T follicular helper cell (primary cell): ENCODE measurements around the gene PLSCR4.
"Not testable (repeated sequence)": the region's sequence is repeated elsewhere in the genome, so short reads cannot be mapped to it uniquely, and the experiment has no call there.

ENCODE experiments used
- DNase-seq: peaks from one replicate; pipeline ENCODE4 v3.0.0-alpha.2; 2020; ENCODE audit warnings: low read depth
- total RNA-seq, 2 experiments: gene quantifications; one replicate each; lab custom pipeline; 2026; lab: John Stamatoyannopoulos, UW

PLSCR4 gene, protein sequence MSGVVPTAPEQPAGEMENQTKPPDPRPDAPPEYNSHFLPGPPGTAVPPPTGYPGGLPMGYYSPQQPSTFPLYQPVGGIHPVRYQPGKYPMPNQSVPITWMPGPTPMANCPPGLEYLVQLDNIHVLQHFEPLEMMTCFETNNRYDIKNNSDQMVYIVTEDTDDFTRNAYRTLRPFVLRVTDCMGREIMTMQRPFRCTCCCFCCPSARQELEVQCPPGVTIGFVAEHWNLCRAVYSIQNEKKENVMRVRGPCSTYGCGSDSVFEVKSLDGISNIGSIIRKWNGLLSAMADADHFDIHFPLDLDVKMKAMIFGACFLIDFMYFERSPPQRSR
- total RNA-seq, result 0 reads per million in 2 experiments

DNA sequence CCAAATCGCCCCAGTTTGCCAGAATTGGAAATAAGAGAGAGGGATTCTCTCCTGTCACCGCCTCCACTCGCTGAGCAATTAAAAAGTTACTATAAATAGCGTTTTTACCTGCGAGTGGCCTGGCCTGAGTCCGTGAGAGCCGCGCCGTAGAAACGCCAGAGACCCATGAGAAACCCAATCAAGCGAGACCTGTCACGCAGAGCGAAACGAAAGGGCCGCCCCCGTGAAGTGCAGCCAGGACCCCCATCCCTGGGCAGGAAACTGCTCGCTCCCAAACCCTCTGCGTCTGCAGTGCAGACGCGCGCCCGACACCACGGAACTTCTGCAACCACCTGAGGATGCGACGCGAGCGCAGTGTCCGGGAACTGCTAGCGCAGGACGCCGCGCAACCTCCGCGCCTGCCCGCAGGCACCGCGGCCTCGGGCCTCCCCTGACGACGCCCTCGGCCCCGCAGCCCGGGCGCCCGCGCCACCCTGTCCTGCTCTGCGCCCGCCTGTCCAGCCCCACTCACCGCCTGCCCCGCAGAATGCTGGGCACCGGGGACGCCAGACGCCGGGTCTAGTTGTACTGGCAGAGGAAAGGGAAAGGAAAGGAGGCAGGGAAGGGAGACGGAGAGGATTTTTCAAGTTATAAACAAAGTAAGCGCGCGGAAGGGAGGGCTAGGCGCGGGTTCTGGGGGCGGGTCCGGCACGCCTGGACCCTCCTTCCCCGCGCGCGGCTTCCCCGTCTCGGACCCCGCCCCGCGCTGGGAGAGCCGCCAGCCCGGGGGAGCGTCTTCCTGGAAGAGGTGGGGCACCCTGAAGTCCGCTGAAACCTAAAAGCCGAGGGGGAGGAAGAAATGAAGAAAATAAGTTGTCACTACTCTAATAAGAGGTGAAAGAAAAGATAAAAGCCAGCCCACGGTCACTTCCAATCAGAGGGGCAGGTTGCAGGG lies at the start of gene PLSCR4:
Gene PLSCR4 (minus strand): TSS at position 657 of the 934 bp plus-strand sequence. CDS start 29,034 bp downstream, outside the sequence.
- no peak for DNase-seq

DNA sequence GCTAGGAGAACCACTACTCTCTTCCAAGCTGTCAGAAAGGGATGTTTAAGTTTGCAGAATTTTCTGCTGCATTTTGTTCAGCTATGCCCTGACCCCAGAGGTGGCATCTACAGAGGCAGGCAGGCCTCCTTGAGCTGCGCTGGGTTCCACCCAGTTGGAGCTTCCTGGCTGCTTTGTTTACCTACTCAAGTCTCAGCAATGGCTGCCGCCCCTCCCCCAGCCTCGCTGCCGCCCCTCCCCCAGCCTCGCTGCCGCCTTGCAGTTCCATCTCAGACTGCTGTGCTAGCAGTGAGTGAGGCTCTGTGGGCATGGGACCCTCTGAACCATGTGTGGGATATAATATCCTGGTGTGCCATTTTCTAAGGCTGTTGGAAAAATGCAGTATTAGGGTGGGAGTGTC lies 42.5 kb upstream of the PLSCR4 start:
- not testable (repeated sequence) for DNase-seq

DNA sequence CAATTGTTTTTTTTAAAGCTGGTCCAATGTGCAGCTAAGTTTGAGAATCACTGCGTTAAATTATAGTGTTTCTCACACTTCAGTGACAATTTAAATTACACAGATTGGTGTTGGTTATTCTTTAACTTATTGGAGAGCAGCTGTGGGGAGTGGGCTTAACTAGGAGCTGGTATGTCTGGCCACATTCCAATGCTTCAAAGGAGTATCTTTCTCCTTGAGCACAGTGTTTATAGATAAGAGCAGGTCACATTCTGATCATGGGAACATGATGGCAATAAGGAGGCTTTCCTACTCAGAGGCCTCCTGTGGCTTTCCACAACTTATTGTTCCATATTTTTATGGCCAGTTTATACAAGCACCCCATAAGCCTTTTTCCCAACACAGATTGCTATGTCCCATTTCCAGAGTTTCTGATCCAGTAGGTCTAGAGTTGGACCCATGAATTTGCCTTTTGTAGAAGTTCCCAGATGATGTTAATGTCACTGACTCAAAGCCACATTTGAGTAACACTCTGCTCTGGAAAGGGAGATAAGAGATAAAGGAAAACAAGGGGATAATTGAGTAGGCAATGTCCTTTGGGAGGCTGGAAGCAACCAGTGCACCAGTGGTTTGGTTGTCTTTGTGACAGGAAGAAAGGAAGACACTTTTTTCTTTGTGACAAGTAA lies 33.0 kb upstream of the PLSCR4 start:
- no peak for DNase-seq

DNA sequence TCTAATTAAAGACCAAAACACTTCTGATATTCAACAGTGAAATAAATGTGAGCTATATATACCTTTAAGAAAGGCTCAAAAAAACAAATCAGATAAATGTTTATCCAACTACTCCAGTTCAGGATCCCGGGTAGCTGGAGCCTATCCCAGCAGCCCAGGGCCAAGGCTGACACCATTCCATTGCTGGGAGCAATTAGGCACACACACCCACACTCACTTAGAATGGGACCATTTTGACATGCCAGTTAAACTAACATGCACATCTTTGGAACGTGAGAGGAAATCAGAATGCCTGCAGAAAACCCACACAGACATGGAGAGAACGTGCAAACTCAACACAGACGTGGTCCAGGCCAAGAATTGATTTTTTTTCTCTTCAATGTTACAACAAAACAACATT lies 30.0 kb upstream of the PLSCR4 start:
- DNase-seq, result no peak

DNA sequence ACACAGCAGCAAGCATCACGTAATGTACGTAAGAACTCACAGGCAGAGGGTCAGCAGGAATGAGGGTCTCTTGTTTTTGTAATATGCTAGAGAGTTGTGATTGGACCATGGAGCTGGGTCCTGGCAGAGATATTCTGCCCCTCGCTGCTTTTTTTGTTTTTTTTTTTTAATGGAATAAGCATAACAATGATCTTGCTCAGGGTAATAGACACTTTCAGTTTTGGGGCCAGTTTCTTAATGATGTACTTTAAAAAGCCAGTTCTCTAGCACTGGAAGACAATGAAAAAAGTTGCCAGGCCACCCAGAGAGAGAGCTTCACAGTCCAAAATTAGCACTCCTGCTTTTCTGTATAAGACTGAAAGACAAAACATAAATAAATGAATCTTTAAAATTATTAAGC lies 29.0 kb upstream of the PLSCR4 start:
- no peak for DNase-seq

DNA sequence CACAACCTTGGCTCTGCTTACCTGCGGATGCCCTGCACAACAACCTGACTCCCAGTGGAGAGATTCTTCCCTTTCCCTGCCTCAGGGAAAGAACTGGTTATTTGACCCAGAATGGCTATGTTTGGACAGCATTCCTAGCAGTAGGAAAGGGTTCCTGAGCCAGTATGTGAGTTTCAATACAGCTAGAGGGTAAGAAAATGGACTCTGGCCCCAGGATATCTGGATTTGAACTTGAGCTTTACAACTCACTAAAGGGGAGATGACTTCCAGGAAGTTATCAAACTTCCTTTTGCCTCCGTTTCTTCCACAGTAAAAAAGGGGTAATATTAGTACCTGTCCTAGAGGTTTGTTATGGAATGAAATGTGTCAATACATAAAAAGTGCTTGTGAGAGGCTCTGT lies 28.1 kb upstream of the PLSCR4 start:
- DNase-seq, result no peak

DNA sequence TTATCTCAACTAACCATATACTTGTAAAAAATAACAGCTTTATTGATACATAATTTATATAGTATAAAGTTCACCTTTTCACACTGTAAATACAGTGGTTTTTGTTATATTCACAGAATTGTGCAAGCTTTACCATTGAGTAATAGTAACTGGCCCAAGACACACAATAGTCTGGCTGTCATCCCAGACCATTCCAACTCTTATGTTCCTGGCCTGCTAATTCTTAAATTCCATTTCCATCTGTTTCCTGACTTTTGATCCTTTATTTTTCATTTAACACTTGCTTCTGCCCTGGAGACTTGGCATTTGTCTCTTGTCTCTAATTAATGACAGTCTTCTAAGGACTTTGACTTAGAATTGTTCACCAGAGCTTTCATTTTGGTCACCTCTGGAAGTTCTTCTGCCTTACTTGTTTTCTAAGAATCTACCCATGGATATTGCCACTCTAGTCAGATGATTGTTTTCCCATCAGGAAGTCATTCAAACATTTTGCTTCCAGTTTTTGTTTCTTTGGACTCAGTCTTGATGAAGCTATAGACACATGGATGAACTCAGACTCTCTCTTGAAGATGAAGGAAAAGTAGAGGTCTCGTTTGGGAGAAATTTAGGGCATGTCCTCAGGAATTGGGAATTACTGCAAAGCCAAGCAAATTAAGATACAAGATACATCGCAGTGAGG lies 27.2 kb upstream of the PLSCR4 start:
- DNase-seq, result no peak

DNA sequence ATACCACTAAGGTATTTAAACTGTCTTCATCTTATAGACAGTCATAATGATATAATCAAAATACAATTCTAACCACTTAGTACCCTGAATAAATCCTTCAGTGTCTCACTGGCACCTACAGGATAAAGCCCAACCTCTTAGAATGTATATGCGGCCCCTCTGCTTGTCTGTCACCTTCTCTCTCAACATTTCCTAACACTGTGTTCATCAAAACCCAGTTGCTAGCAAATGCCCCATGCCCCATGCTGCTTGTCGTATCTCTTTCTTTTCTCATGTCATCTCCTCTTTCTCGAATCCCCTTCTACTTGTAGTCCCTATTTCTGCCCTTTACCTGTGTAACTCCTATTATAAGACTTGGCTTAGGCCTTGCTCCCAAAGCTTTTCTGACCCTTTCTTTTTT lies 24.6 kb upstream of the PLSCR4 start:
- DNase-seq, result no peak

DNA sequence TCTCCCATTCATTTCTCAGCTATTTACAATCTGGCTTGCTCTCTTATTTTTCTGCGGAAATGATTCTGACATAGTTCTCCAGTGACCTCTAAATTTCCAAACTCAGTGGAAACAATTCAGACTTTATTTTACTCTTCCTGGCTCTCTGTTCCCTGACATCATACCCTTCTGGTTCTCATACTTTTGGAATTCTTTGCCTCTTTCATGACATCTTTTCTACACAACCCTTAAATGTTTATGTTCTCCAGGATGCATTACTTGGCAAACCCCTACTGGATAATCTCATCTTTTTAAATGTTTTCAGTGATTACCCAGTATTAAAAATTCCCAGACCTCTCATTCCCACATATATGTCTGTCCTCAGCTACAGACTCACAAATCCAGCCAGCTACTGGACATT lies 23.9 kb upstream of the PLSCR4 start:
- no peak for DNase-seq

DNA sequence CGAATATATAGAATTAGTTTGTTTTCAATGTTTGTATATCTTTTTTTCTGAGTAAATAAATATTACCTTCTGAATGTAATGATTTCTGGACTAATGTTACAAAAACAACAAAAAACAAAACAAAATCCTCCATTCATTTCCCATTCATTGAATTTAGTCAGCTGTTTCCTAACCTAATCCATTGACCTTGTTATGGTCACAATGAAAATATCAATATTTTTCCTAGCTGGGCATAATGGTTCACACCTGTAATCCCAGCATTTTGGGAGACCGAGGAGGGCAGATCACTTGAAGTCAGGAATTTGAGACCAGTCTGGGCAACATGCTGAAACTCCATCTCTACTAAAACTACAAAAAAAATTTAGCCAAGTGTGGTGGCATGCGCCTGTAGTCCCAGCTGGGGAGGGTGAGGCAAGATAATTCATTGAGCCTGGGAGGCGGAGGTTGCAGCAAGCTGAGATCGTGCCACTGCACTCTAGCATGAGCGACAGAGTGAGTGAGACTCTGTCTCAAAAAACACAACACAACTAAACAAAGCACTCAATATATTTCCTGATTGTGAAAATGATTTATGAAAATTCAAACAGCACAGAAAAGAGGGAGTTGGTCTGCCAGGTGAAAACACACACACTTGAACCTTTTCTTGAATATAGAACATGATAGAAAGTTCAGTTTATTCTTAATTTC lies 23.0 kb upstream of the PLSCR4 start:
- no peak for DNase-seq

DNA sequence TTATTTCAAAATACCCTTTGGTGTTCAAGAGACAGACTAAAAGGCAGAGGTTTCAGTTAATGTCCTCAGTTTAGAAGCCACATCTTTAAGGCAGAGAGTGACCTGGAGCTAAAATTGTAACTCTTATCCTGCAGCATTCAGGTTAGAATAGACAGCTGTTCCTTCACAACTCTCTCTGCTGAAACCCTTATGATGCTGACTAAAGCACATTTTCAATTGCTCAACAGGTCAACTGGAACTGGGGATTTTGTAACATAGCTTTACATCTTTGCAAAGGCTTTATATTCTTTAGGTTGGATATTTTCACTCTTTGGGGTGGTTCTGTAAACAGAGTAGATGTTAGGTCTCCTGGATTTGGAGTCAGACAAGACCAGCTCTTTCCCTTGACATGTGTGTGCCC lies 20.3 kb upstream of the PLSCR4 start:
- no peak for DNase-seq

DNA sequence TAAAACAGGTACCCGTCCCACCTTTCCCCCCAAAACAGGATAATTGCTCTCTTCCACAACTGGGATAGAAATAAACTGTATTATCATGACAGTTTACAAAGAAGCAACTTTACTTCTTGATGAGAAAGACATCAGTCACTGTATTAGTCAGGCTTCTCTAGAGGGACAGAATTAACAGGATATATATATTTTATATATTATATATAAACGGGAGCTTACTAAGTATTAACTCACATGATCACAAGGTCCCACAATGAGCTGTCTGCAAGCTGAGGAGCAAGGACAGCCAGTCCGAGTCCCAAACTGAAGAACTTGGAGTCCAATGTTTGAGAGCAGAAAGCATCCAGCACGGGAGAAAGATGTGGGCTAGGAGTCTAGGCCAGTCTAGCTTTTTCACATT lies 18.4 kb upstream of the PLSCR4 start:
- no peak for DNase-seq

DNA sequence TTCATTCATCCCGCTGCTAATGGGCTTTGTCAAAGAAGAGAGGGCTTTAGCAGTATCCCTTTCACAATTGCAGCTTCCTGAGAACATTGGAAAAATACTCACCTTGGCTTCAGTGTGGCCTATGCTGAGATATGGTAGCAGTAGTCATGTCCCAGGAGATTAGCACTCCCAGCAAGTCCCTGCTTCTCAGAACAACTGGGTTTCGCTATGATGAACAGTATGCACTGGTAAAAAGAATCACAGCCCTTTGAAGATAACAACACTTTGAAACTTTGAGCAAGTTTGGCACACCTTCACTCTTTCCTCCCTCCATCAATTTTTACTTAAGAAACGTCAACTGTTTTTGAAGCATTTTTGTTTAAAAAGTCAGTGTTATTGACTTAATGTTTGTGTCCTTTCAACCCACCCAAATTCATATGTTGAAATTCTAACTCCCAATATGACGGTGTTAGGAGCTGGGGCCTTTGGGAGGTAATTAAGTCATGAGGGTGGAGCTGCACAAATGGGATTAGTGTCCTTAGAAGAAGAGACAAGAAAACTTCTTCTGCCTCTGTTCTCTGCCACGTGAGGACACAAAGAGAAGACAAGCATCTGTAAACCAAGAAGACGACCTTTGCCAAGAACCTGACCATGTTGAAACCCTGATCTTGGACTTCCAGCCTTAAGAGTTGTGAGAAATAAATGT lies 17.8 kb upstream of the PLSCR4 start:
- DNase-seq, result no peak

DNA sequence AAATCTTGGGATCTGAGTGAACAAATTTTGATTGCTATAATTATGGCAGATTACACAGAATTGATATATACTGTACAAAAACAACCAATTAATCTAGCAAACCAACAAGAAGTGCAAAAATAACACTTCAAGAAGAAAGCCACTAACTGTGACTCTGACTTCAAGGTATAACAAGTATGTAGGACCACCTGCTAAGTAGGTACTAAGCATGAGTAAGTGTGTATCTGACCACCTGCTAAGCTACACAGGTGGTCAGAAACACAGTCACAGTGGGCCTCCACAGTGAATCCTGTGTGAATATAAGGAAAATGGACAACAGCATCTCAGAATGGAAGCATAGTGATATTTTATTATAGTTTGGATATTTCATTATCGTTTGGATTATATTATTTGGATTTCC lies 14.8 kb upstream of the PLSCR4 start:
- DNase-seq, result no peak

DNA sequence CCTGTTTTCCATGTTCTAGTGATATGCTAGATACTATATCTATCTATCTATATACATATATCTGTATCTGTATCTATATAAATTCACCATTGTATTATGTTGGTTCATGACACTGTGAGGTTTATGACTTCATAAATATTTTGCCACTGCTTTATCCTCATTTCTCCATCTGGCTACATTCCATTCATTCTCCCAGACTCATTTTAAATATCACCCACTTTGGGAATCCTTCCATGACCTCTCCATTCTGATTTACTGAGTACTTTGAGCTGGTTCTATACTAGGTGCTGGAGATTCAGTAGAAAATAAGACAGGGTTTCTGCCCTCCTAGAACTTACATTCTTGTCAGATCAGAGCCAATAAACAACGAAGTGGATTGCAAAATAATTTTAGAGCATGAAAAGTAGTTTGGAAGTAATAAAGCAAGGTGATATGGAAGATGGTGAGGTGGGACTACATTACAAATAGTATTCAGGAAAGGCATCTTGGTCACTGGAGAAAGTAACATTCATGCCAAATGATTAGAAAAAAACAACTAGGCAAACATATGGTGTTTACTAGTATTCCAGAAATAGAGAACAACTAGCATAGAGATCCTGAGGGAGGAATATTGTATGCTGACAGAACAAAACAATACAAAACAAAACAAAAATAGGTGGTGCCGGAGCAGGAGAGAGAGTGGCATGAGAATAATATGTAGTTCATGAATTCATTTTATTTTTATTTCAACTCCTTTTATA lies 11.6 kb upstream of the PLSCR4 start:
- DNase-seq, result no peak

DNA sequence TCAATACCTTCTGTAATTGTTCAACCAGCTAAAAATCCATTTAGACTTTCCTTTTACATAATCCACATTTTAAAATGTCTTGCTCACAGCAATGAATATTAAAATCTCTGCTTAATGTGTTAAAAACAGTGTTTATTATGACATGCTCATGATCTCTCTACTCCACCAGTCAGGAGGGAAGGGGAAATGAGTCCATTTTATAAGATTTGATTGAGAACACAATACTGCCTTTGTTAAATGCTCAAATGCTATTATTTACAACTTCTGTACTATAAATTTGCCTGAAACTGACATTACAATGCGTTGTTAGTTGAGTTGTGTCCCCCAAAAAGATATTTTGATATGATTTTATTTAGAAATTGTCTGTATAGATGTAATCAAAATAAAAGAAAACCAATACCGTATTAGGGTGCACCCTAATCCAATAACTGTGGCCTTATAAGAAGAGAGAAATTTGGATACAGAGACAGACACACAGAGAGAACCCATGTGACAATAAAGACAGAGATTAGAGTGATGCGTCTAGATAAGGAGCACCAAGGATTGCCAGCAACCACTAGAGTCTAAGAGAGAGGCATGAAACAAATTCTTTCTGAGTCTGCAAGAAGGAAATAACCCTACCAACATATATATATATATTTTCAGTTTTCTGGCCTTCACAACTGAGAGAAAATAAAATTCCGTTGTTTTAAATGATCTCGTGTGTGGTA lies 9.1 kb upstream of the PLSCR4 start:
- no peak for DNase-seq

DNA sequence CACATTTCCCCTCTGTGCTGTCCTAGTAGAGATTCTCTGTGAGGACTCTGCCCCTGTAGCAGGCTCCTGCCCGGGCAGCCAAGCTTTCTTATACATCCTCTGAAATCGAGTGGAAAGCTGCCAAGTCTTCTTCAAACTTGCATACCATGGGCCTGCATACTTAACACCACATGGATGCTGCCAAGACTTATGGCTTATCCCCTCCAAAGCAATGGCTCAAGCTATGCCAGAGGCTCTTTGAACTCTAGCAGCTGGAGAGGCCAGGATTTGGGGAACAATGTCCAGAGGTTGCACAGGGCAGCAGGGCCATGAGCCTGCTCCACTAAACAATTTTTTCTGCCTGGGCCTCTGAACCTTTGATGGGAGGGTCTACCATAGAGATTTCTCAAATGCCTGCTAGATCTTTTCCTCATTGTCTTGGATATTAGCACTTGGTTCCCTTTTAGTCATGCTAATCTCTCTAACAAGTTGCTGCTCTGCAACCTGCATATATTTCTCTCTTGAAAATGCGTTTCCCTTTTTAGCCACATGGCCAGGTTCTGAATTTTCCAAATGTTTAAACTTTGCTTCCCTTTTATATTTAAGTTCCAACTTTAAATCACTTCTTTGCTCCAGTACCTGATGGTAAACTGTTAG lies 6.1 kb upstream of the PLSCR4 start:
- DNase-seq, result no peak

DNA sequence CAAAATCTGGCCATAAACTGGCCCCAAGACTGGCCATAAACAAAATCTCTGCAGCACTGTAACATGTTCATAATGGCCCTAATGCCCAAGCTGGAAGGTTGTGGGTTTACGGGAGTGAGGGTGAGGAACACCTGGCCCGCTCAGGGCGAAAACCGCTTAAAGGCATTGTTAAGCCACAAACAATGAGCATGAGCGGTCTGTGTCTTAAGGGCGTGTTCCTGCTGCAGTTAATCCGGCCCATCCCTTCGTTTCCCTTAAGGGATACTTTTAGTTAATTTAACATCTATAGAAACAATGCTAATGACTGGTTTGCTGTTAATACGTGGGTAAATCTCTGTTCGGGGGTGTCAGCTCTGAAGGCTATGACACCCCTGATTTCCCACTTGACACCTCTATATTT lies 1.5 kb upstream of the PLSCR4 start:
- not testable (repeated sequence) for DNase-seq

DNA sequence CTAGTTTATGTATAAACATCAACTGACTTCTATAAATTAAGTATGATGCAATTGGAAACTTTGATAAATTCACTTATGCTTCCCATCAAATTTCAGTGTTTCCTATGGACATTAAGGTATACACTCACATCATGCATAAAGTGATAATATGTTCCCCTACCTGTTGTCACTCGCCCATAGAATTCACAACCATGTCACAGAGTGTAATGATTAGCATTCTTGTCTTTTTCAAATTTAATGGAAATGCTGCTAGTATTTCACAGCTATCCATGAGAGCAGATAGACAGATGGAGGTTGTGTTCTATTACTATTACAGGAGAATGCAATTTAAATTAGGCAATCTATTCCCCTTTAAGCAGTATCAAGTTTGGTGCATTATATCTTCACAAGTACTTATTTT lies 984 bp downstream of the PLSCR4 start:
- no peak for DNase-seq
